Hepatocyte (in vitro differentiated cells): Measurements from ENCODE around the gene CHRDL1.

Experiments used
- CTCF ChIP-seq: fragments of 200-600 bp; sonication (generic); IDR thresholded peaks from 2 replicates; pipeline ENCODE4 v1.5.1; 2016; ENCODE audit warnings: antibody characterized with exemption, mild to moderate bottlenecking; ENCODE audit not compliant: poor library complexity
- EZH2 ChIP-seq: fragments of 200-600 bp; sonication (generic); IDR thresholded peaks from 2 replicates; pipeline ENCODE4 v1.6.1; 2016; ENCODE audit warnings: antibody characterized with exemption, mild to moderate bottlenecking, borderline replicate concordance
- EZH2phosphoT487 ChIP-seq: fragments of 200-600 bp; sonication (generic); IDR thresholded peaks from one replicate; pipeline ENCODE4 v1.6.1; 2018; ENCODE audit warnings: antibody characterized with exemption, mild to moderate bottlenecking, low read depth, moderate library complexity; ENCODE audit not compliant: unreplicated experiment, severe bottlenecking

DNA sequence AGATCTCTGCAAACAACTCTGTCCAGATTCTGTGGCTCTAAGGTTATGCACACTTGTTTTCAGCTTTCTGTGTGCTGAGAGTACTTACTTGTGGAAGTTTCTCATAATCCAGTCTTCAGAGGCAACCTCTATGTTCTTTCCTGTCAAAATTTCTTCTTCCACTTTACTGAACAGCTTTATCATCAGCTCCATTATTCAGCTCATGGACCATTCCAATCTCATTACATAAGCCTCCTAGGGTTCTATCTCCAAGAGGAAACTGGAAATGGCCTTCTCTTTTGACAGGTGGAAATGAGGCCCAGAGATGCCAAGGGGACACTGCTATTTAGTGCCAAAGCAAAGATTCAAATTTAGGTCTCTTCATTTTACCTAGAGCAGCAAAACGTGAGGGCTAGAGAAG is 61.3 kb downstream of the CHRDL1 start:
- TF ChIP-seq CTCF = no peak
- no peak for TF ChIP-seq EZH2
- TF ChIP-seq EZH2phosphoT487 = no peak
